Spleen (tissue), 11 donors: ENCODE measurements around the gene ZDHHC11B. TPM values are rescaled to one million over a fixed set of nuclear protein-coding genes. Genes with fewer than 3 reads are reported as not detected.

Experiments
- DNase-seq: peaks from one replicate; pipeline ENCODE4 v3.0.0-alpha.2; 2020
- H3K27ac ChIP-seq, 8 donors: fragments of 200-600 bp; sonication (generic) in 7 of 8; 1 replicate in 4 of 8; 2 replicates in 4 of 8; pipeline versions ENCODE4 v1.5.0 to v1.8.0; 2016 to 2021; ENCODE audit warnings: inconsistent platforms in 4 of 8, mild to moderate bottlenecking in 4 of 8, moderate library complexity in 1 of 8
- H3K27me3 ChIP-seq, 7 donors: fragments of 200-600 bp; sonication (generic) in 6 of 7; replicated peaks in 1 of 7; 1 replicate in 4 of 7; 2 replicates in 3 of 7; pipeline versions ENCODE4 v1.5.0 to v1.8.0; 2016 to 2021; ENCODE audit warnings: inconsistent platforms in 3 of 7, mild to moderate bottlenecking in 1 of 7
- H3K36me3 ChIP-seq, 6 donors: fragments of 200-600 bp; sonication (generic) in 5 of 6; 1 replicate in 4 of 6; 2 replicates in 2 of 6; pipeline versions ENCODE4 v1.5.0 to v1.8.0; 2016 to 2021; ENCODE audit warnings: inconsistent platforms in 2 of 6
- H3K4me1 ChIP-seq, 6 donors: fragments of 200-600 bp; sonication (generic) in 5 of 6; 1 replicate in 3 of 6; 2 replicates in 3 of 6; pipeline versions ENCODE4 v1.5.0 to v1.8.0; 2016 to 2021; ENCODE audit warnings: inconsistent platforms in 3 of 6
- H3K4me3 ChIP-seq, 8 donors: fragments of 200-600 bp; sonication (generic) in 7 of 8; 1 replicate in 4 of 8; 2 replicates in 4 of 8; pipeline versions ENCODE4 v1.5.0 to v1.8.0; 2016 to 2021; ENCODE audit warnings: inconsistent platforms in 4 of 8, mild to moderate bottlenecking in 4 of 8, moderate library complexity in 2 of 8
- H3K9me3 ChIP-seq, 8 donors: fragments of 200-600 bp; sonication (generic) in 7 of 8; 1 replicate in 4 of 8; 2 replicates in 4 of 8; pipeline versions ENCODE4 v1.5.0 to v1.8.0; 2016 to 2021; ENCODE audit warnings: inconsistent platforms in 4 of 8
- CTCF ChIP-seq, 11 experiments: fragments of 200-600 bp in 7 of 11; fragments of 450-650 bp in 4 of 11; sonication (generic) in 4 of 11; IDR thresholded peaks in 8 of 11; conservative IDR thresholded peaks in 3 of 11; 1 replicate in 7 of 11; 2 replicates in 4 of 11; pipeline versions ENCODE4 v1.4.0 to v1.8.0; 2016 to 2021; ENCODE audit warnings: antibody characterized with exemption in 11 of 11, inconsistent platforms in 4 of 11, mild to moderate bottlenecking in 1 of 11
- POLR2A ChIP-seq, 3 donors: fragments of 450-650 bp; IDR thresholded peaks; one replicate each; pipeline ENCODE4 v1.5.1; 2017; ENCODE audit warnings: antibody characterized with exemption in 3 of 3, mild to moderate bottlenecking in 1 of 3
- POLR2AphosphoS5 ChIP-seq, 3 donors: sonication (generic); formaldehyde crosslinking; IDR thresholded peaks; one replicate each; pipeline ENCODE4 v1.5.1; 2017; ENCODE audit warnings: antibody characterized with exemption in 3 of 3
- WGBS, 5 donors: extraction: QIAGEN DNeasy Blood & Tissue Kit in 3 of 5; methylation state at CpG; one replicate each; pipeline versions ENCODE4 v1.1.5 to v1.1.7; 2013 to 2018; 5-methylcytosine and 5-hydroxymethylcytosine counted together
- intact Hi-C: fragments of 100-400 bp; cut with DNase I; formaldehyde crosslinking; loops from one replicate; pipeline ENCODE4 v1.15.0; 2023; ENCODE audit warnings: low total_unique reads
- polyA plus RNA-seq, 3 donors: library from polyadenylated mRNA; stranded (reverse); fragments of 200-250 nt; gene quantifications; one replicate each; pipeline ENCODE4 v1.2.1, GENCODE V29; 2013
- total RNA-seq, 7 donors: library from RNA; depleted of rRNA in 3 of 7; stranded (reverse); fragments of >200 nt in 3 of 7; fragmentation: NEBNext Ultra II Directional in 4 of 7; extraction: Animal tissue kit (Norgen Biotek cat#: 25700) in 4 of 7; gene quantifications; one replicate each; pipeline versions ENCODE4 v1.1.0 to v1.2.1, GENCODE V29; 2016 to 2021
- donor health status: healthy with polysubstance abuse.
- donor health status: DM: no; HTN: no; CAD: no; lungs with moderate emphysema.
- donor health status: DM: no; HTN: no; CAD: no.
- donor health status: Bipolar disorder and iron deficiency.
- donor health status: healthy.
- donor health status: DM: no; HTN: no; CAD: no.
- donor health status: DM: yes; HTN: yes; CAD: no.

ZDHHC11B gene
- total and polyA plus RNA-seq, 10 donors = 0.97 to 74.3 (median 4.7) TPM

DNA sequence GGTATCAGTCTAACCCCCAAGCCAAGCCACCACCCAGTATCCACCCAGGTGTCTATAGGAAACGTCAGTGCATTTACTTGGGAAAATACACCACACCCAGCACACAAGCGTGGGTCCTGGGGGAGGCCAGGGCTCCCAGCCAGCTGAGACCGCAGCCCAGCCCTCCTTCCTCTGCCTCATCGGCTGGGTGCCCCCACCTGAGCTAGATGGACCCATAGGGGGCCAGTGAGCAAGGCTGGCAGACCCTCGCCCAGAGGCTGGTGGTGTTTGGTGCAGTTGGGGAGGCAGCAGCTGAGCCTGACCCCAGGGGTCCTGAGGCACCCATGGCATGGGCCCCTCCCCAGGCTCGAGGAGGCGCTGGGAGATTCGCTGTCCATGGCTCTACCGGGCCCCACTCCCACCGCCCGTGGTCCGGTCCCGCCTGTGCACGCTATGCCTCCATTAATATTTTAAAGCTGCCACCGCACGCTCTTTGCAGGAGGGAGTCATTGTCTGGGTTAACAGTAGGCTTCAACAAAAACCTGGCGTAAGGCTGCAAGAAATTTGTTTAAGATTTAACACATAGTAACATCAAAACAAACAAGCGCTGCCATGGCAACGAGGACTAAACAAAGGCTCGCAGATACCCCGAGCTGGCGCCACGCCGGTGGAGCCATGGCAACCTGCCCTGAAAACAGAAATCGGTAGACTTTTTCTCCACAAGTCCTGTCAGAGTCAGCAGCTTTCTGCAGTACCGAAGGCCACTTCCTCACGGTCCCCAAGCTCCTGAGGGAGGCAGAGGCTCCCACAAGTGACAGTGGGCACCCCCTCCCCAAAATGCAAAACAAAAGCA, 112.0 kb downstream of the ZDHHC11B start:
- intact Hi-C loops = no loop called here
- peak; percentile 77 for DNase-seq

DNA sequence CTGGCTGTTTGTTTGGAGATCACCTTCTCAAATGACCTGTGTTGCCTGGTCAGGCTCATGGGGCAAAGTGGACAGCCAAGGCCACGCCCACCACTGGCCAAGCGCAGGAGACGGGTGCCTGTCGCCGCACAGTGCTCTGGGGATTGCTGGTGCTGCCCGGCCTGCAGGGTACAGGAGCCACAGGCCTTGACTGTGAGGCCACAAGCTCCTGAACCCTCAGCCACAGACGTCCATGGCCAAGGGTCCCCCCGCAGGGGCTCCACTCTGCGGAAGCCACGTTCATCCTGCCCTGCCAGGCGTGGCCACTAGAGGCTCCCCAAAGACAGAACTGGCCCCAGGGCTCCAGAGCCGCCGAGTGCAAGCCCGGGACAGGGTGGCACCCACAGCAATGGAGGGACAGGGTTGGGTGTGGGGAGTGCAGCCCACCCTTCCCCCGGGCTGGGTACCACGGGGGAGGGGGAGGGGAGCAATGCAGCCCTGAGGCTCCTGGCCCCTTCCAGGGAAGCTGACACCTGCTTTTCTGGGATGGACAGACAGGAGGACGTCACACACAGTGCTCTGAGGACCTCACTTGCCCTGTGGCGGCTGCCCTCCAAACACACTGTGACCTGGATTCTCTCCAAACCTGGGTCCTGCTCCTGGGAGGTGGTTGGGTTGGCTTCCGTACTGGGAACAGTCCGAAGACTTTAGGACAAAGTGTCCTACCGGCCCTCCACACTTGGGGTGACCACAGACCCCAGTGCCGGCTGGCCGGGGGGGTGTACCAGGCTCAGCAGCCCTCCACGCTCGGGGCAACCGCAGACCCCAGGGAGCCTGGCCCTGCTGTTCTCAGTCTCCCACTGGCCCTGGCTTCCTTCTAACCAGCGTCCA, 112.8 kb downstream of the ZDHHC11B start:
- H3K27ac ChIP-seq = no peak overlapping the region
- peaks cover 0 to 18% (median 0%) of the 10 kb centered on the region in 6 donors for H3K36me3 ChIP-seq
- intact Hi-C loops = loop anchor here (2.0 kb wide), 1 partner anchor 231 kb away; no protein-coding TSS in a partner anchor
- H3K27me3 ChIP-seq = peaks cover 0 to 70% (median 15%) of the 10 kb centered on the region in 7 donors
- peaks cover 17 to 43% (median 33%) of the 10 kb centered on the region in 6 donors for H3K4me1 ChIP-seq
- peak overlapping the region in 1 of 8 donors; percentile 35 for H3K4me3 ChIP-seq
- TF ChIP-seq CTCF (IDR thresholded peaks at IDR 0.05 in 8 of 11, conservative IDR thresholded peaks at IDR 0.05 in 3 of 11) (peak; percentile 64 to 91 (median 86)), POLR2AphosphoS5 (IDR thresholded peaks at IDR 0.05) (peak; percentile 25 to 60 (median 49)), POLR2A (IDR thresholded peaks at IDR 0.05) (no peak)
- no peaks in the 10 kb centered on the region for H3K9me3 ChIP-seq
- WGBS, 5 donors = 32 to 38% (median 36%) methylated on average over 16 to 27 of the region's 27 CpGs
- DNase-seq = peak; percentile 88

More for the DNA sequence above, 112.0 kb downstream of the ZDHHC11B start:
- Histone ChIP-seq H3K9me3 (no peaks in the 10 kb centered on the region), H3K4me3 (peak overlapping the region in 1 of 8 donors; percentile 4), H3K27me3 (peaks cover 0 to 70% (median 15%) of the 10 kb centered on the region in 7 donors), H3K27ac (peak overlapping the region in 1 of 8 donors; percentile 2), H3K4me1 (peaks cover 17 to 43% (median 33%) of the 10 kb centered on the region in 6 donors), H3K36me3 (peaks cover 0 to 11% (median 0%) of the 10 kb centered on the region in 6 donors)
- 15 to 26% (median 17%) methylated on average over 22 to 27 of the region's 27 CpGs for WGBS, 5 donors
- TF ChIP-seq POLR2A (IDR thresholded peaks at IDR 0.05) (no peak), POLR2AphosphoS5 (IDR thresholded peaks at IDR 0.05) (peak in 1 of 3 donors; percentile 53)

DNA sequence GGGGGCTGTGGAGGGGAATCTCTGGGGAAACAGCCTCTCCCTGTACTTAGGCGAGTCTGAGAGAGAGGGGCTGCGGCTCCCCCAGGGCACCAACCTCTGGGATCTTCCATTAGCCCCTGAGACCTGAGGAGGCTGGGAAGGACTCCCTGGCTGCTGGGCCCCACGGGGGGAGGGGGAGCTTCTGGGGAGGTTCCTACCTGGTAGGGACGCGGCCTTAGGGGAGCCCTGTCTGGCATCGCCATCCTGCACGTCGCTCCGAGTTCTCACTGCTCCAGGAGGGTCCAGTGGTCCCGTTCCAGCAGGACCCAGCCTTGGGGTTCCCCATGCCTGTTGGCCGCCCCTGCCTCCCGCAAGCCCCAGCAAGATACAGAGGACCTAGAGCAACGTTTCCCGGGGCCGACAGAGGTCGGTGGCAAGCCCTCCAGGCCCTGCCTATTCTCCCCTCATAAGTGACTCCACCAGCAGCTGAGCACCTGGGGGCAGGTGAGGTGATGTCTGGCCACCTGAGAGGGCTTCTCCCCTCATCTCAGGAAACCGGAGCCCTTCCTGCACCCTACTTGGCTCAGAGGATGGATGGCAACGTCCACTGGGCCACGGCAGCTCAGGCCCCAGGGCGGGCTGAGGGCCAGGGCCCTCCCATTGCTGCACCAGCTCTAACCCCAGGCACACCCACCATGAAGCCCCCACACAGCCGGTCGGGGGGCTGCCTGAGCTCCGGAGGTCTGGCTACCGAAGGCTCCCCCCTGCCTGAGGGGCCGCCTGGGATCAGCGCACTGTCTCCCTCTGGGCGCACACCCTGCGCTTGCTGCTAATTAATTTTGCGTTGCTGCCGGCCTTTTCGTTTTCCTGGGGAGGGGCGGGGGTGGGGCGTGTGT, 113.9 kb downstream of the ZDHHC11B start:
- peaks cover 0 to 60% (median 15%) of the 10 kb centered on the region in 7 donors for H3K27me3 ChIP-seq
- H3K27ac ChIP-seq = no peak overlapping the region
- H3K4me1 ChIP-seq = peaks cover 17 to 43% (median 33%) of the 10 kb centered on the region in 6 donors
- H3K36me3 ChIP-seq = peaks cover 0 to 27% (median 5%) of the 10 kb centered on the region in 6 donors
- no peaks in the 10 kb centered on the region for H3K9me3 ChIP-seq
- WGBS, 5 donors = 66 to 82% (median 74%) methylated on average over 18 to 33 of the region's 33 CpGs
- DNase-seq = peak; percentile 74
- TF ChIP-seq POLR2AphosphoS5 (IDR thresholded peaks at IDR 0.05) (no peak), POLR2A (IDR thresholded peaks at IDR 0.05) (no peak), CTCF (IDR thresholded peaks at IDR 0.05 in 8 of 11, conservative IDR thresholded peaks at IDR 0.05 in 3 of 11) (no peak)
- intact Hi-C loops = loop anchor here (2.0 kb wide), 1 partner anchor 232 kb away; no protein-coding TSS in a partner anchor
- H3K4me3 ChIP-seq = no peak overlapping the region
